Psoas muscle (tissue), 8 donors: ENCODE results near the gene CRADD. TPM values are rescaled to one million over a fixed set of nuclear protein-coding genes. Genes with fewer than 3 reads are reported as not detected.
A peak's percentile ranks its signal among the peaks of the same experiment; 100 is the strongest.
"Not testable (repeated sequence)": the region's sequence is repeated elsewhere in the genome, so short reads cannot be mapped to it uniquely, and the experiment has no call there.

ENCODE experiments used
- ATAC-seq, 4 donors: fragments of 200-7000 bp; cut with Tn5 transposase; one replicate each; pipeline ENCODE4 v1.9.1; 2020; ENCODE audit warnings: moderate library complexity in 3 of 4, mild to moderate bottlenecking in 2 of 4
- DNase-seq, 2 donors: peaks; one replicate each; pipeline ENCODE4 v3.0.0-alpha.2; 2020
- H3K27ac ChIP-seq: fragments of 200-600 bp; one replicate; pipeline ENCODE4 v1.8.0; 2022
- H3K27me3 ChIP-seq, 3 donors: fragments of 200-600 bp in 1 of 3; one replicate each; pipeline versions ENCODE4 v1.6.1 to v1.8.0; 2013 to 2022; ENCODE audit warnings: low read length in 2 of 3, mild to moderate bottlenecking in 2 of 3, moderate library complexity in 1 of 3; ENCODE audit not compliant: insufficient read depth in 3 of 3
- H3K36me3 ChIP-seq, 2 donors: fragments of 200-600 bp in 1 of 2; one replicate each; pipeline versions ENCODE4 v1.6.1 to v1.8.0; 2013 to 2022; ENCODE audit warnings: low read depth in 1 of 2, mild to moderate bottlenecking in 1 of 2, moderate library complexity in 1 of 2; ENCODE audit not compliant: insufficient read depth in 1 of 2
- H3K4me1 ChIP-seq: fragments of 200-600 bp; one replicate; pipeline ENCODE4 v1.8.0; 2022
- H3K4me3 ChIP-seq: fragments of 200-600 bp; one replicate; pipeline ENCODE4 v1.8.0; 2022; ENCODE audit warnings: mild to moderate bottlenecking
- H3K9me3 ChIP-seq: fragments of 200-600 bp; one replicate; pipeline ENCODE4 v1.8.0; 2022
- WGBS, 3 donors: extraction: QIAGEN DNeasy Blood & Tissue Kit; methylation state at CpG; one replicate each; pipeline versions ENCODE4 v1.1.6 to v1.1.7; 2013; 5-methylcytosine and 5-hydroxymethylcytosine counted together
- intact Hi-C, 2 donors: fragments of 100-400 bp; cut with DNase I; formaldehyde crosslinking; loops; one replicate each; pipeline versions ENCODE4 v1.11.0 to v1.14.2; 2022
- polyA plus RNA-seq, 3 donors: library from polyadenylated mRNA; stranded (reverse); fragments of 200-250 nt; gene quantifications; one replicate each; pipeline ENCODE4 v1.2.3, GENCODE V29; 2013
- total RNA-seq, 4 donors: library from RNA; stranded (reverse); fragmentation: NEBNext Ultra II Directional in 2 of 4; extraction: Animal tissue kit (Norgen Biotek cat#: 25700) in 2 of 4; gene quantifications; one replicate each; pipeline versions ENCODE4 v1.2.1 to v1.2.4, GENCODE V29; 2021 to 2023
- TF ChIP-seq, protein P1 (sequence below): fragments of 200-600 bp; IDR thresholded peaks from one replicate; pipeline ENCODE4 v1.8.0; 2022; ENCODE audit warnings: antibody characterized with exemption
- donor health status: healthy with polysubstance abuse.
- donor health status: DM: no; HTN: no; CAD: no; lungs with moderate emphysema.
- donor health status: Bipolar disorder and iron deficiency.
- donor health status: healthy.
- donor health status: DM: yes; HTN: yes; CAD: no.
- donor health status: DM: no; HTN: no; CAD: no.
- donor health status: DM: no; HTN: no; CAD: no.
- donor health status: DM: yes; HTN: yes; CAD: no.

CRADD gene
- total and polyA plus RNA-seq, 7 donors: 11.0 to 21.1 (median 12.7) TPM

- Histone ChIP-seq H3K4me3 (no peak overlapping the region), H3K9me3 (no peaks in the 10 kb centered on the region), H3K27ac (no peak overlapping the region), H3K4me1 (peaks cover 7% of the 10 kb centered on the region), H3K27me3 (no peaks in the 10 kb centered on the region), H3K36me3 (no peaks in the 10 kb centered on the region)
- intact Hi-C loops: no loop called here
- TF ChIP-seq, protein P1, sequence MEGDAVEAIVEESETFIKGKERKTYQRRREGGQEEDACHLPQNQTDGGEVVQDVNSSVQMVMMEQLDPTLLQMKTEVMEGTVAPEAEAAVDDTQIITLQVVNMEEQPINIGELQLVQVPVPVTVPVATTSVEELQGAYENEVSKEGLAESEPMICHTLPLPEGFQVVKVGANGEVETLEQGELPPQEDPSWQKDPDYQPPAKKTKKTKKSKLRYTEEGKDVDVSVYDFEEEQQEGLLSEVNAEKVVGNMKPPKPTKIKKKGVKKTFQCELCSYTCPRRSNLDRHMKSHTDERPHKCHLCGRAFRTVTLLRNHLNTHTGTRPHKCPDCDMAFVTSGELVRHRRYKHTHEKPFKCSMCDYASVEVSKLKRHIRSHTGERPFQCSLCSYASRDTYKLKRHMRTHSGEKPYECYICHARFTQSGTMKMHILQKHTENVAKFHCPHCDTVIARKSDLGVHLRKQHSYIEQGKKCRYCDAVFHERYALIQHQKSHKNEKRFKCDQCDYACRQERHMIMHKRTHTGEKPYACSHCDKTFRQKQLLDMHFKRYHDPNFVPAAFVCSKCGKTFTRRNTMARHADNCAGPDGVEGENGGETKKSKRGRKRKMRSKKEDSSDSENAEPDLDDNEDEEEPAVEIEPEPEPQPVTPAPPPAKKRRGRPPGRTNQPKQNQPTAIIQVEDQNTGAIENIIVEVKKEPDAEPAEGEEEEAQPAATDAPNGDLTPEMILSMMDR: no peak
- WGBS, 3 donors: 50 to 85% (median 55%) methylated on average over 1 of the region's 1 CpG
- ATAC-seq: no peak
- no peak for DNase-seq
These were observed 203.8 kb downstream of the CRADD start for GRCh38 chr12:93880853-93881522.

DNA sequence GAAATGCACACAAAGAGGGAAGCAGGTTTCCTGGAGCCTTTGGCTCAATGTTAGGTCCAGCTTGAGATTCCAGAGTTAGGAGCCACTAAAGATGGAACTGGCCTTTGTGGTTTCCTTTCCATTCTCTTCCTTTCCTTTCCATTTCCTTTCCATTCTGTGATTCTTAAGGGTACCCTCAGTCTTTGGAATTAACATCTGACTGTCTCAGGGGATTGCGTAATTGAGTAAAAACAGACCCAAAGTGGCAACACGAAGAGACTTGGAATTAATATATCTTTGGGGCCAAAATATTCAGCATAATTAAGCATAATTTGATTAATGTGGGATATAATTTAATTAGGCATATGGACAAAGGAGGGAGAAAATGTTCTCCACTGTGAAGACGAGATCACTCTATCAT, 205.6 kb downstream of the CRADD start:
- DNase-seq: no peak
- no peak overlapping the region for H3K27ac ChIP-seq
- no peaks in the 10 kb centered on the region for H3K27me3 ChIP-seq
- TF ChIP-seq, protein P1: no peak
- ATAC-seq: no peak
- no peaks in the 10 kb centered on the region for H3K36me3 ChIP-seq
- 82 to 84% (median 84%) methylated on average over 3 of the region's 3 CpGs for WGBS, 3 donors
- intact Hi-C loops: no loop called here
- no peaks in the 10 kb centered on the region for H3K9me3 ChIP-seq
- no peak overlapping the region for H3K4me3 ChIP-seq
- peaks cover 7% of the 10 kb centered on the region for H3K4me1 ChIP-seq

DNA sequence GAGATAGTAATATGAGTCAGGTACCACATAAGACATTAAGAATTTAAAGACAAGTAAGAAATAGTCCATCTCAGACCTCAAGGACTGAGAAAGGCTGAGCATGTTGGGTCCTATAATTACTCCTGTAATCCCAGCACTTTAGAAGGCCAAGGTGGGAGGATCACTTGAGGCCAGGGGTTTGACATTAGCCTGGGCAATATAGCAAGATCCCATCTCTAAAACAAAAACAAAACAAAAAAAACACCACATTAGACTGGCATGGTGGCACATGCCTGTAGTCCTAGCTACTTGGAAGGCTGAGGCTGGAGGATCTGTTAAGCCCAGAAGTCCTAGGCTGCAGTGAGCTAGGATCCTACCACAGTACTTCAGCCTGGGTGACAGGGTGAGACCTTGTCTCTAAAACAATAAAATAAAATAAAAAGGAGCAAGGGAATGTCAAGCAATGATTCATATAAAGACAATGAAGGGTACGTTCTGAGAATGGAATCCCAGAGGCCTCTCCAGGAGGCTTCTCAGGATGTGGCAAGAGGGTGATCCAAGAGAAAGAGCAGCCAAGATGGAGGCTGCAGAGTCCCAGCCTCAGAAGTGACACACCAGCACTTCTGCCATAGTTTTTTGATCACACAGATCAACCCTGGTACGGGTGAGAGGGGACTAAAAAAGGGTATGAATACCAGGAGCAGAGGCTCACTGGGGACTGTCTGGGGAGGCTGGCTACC, 206.4 kb downstream of the CRADD start:
- Histone ChIP-seq H3K9me3 (no peaks in the 10 kb centered on the region), H3K4me3 (no peak overlapping the region), H3K27ac (no peak overlapping the region), H3K4me1 (peaks cover 7% of the 10 kb centered on the region), H3K36me3 (no peaks in the 10 kb centered on the region), H3K27me3 (no peaks in the 10 kb centered on the region)
- ATAC-seq (peak in 1 of 4 donors; percentile 11), DNase-seq (no peak)
- TF ChIP-seq, protein P1: no peak
- 75 to 81% (median 78%) methylated on average over 2 of the region's 2 CpGs for WGBS, 3 donors
- intact Hi-C loops: no loop called here

GRCh38 chr12:93884794-93885460, 207.8 kb downstream of the CRADD start:
- no peaks in the 10 kb centered on the region for H3K9me3 ChIP-seq
- H3K27ac ChIP-seq: no peak overlapping the region
- DNase-seq (no peak), ATAC-seq (no peak)
- 66 to 92% (median 92%) methylated on average over 5 of the region's 5 CpGs for WGBS, 3 donors
- intact Hi-C loops: no loop called here
- no peak overlapping the region for H3K4me3 ChIP-seq
- no peaks in the 10 kb centered on the region for H3K27me3 ChIP-seq
- H3K4me1 ChIP-seq: peaks cover 2% of the 10 kb centered on the region
- H3K36me3 ChIP-seq: no peaks in the 10 kb centered on the region
- TF ChIP-seq, protein P1: no peak

GRCh38 chr12:93885973-93886532, 208.9 kb downstream of the CRADD start:
- H3K27ac ChIP-seq, H3K4me1 ChIP-seq, H3K9me3 ChIP-seq, H3K27me3 ChIP-seq, ATAC-seq, H3K36me3 ChIP-seq, DNase-seq, intact Hi-C loops, H3K4me3 ChIP-seq: not testable (repeated sequence)
- 96 to 99% (median 96%) methylated on average over 7 of the region's 7 CpGs for WGBS, 3 donors
